HEK293 (cell line): Measurements from ENCODE around the gene RASA4B.

Source experiments
- CTCF ChIA-PET: fragments of 350-600 bp; formaldehyde crosslinking; extraction: SDS; loops from one replicate; lab custom pipeline; 2021; ENCODE audit warnings: antibody characterized with exemption; lab: Yijun Ruan, JAX
- POLR2A ChIA-PET: fragments of 300-600 bp; formaldehyde crosslinking; extraction: SDS; loops from one replicate; lab custom pipeline; 2020; ENCODE audit warnings: antibody characterized with exemption, inconsistent platforms; lab: Yijun Ruan, JAX
- H3K27ac ChIP-seq: fragments of 200-500 bp; sonication (Bioruptor generic); 2 replicates; pipeline ENCODE4 v1.5.1; 2014; ENCODE audit warnings: low read depth, low read length, control low read depth, inconsistent platforms; ENCODE audit errors: extremely low read depth
- H3K36me3 ChIP-seq, 2 experiments: fragments of 200-500 bp in 1 of 2; sonication (Bioruptor generic) in 1 of 2; 1 replicate in 1 of 2; 2 replicates in 1 of 2; pipeline ENCODE4 v1.5.1; 2014 to 2017; ENCODE audit warnings: inconsistent platforms in 2 of 2, low read length in 2 of 2; ENCODE audit not compliant: control insufficient read depth in 2 of 2, insufficient read depth in 1 of 2
- H3K4me1 ChIP-seq: fragments of 200-500 bp; sonication (Bioruptor generic); 2 replicates; pipeline ENCODE4 v1.5.1; 2014; ENCODE audit warnings: mild to moderate bottlenecking, low read length, inconsistent platforms; ENCODE audit not compliant: control insufficient read depth, insufficient read depth
- H3K4me3 ChIP-seq: 2 replicates; pipeline ENCODE4 v1.5.1; 2011; ENCODE audit warnings: low read depth, mild to moderate bottlenecking, control low read depth, low read length, moderate library complexity
- H3K9me3 ChIP-seq: fragments of 200-500 bp; sonication (Bioruptor generic); 2 replicates; pipeline ENCODE4 v1.5.1; 2014; ENCODE audit warnings: low read depth, low read length, inconsistent platforms; ENCODE audit not compliant: control insufficient read depth, insufficient read depth
- GLI2 ChIP-seq: fragments of 450-650 bp; formaldehyde crosslinking; IDR thresholded peaks from 2 replicates; pipeline ENCODE4; 2017; ENCODE audit warnings: missing biosample characterization, missing genetic modification characterization, low read depth, borderline replicate concordance
- GLIS1 ChIP-seq: fragments of 450-650 bp; formaldehyde crosslinking; IDR thresholded peaks from 2 replicates; pipeline ENCODE4 v1.5.1; 2016; ENCODE audit warnings: missing biosample characterization, missing genetic modification characterization
- KLF8 ChIP-seq: fragments of 450-650 bp; formaldehyde crosslinking; IDR thresholded peaks from 2 replicates; pipeline ENCODE4 v1.5.1; 2016; ENCODE audit warnings: missing biosample characterization, missing genetic modification characterization
- RBAK ChIP-seq: fragments of 450-650 bp; formaldehyde crosslinking; IDR thresholded peaks from 2 replicates; pipeline ENCODE4 v1.5.1; 2016; ENCODE audit warnings: missing biosample characterization, missing genetic modification characterization
- SCRT1 ChIP-seq: fragments of 450-650 bp; formaldehyde crosslinking; IDR thresholded peaks from 2 replicates; pipeline ENCODE4 v1.5.1; 2016; ENCODE audit warnings: missing biosample characterization, missing genetic modification characterization, borderline replicate concordance
- SP7 ChIP-seq: fragments of 450-650 bp; formaldehyde crosslinking; IDR thresholded peaks from 2 replicates; pipeline ENCODE4 v1.5.1; 2016; ENCODE audit warnings: missing biosample characterization, missing genetic modification characterization
- ZBTB7A ChIP-seq: fragments of 450-650 bp; formaldehyde crosslinking; IDR thresholded peaks from 2 replicates; pipeline ENCODE4 v1.5.1; 2016; ENCODE audit warnings: low read depth, missing biosample characterization, missing genetic modification characterization
- ZFHX2 ChIP-seq: fragments of 450-650 bp; formaldehyde crosslinking; conservative IDR thresholded peaks from 2 replicates; pipeline ENCODE4 v1.5.1; 2016; ENCODE audit warnings: missing biosample characterization, missing genetic modification characterization
- ZNF10 ChIP-seq: fragments of 450-650 bp; formaldehyde crosslinking; IDR thresholded peaks from 2 replicates; pipeline ENCODE4 v1.5.1; 2017; ENCODE audit warnings: missing biosample characterization, missing genetic modification characterization
- ZNF23 ChIP-seq: fragments of 450-650 bp; formaldehyde crosslinking; IDR thresholded peaks from 2 replicates; pipeline ENCODE4 v1.5.1; 2016; ENCODE audit warnings: missing biosample characterization, missing genetic modification characterization, borderline replicate concordance
- ZNF394 ChIP-seq: fragments of 450-650 bp; formaldehyde crosslinking; IDR thresholded peaks from 2 replicates; pipeline ENCODE4 v1.5.1; 2016; ENCODE audit warnings: missing biosample characterization, missing genetic modification characterization, mild to moderate bottlenecking, moderate library complexity, borderline replicate concordance
- ZNF423 ChIP-seq: fragments of 450-650 bp; formaldehyde crosslinking; IDR thresholded peaks from 2 replicates; pipeline ENCODE4 v1.5.1; 2016; ENCODE audit warnings: missing biosample characterization, missing genetic modification characterization
- ZNF48 ChIP-seq: fragments of 450-650 bp; formaldehyde crosslinking; IDR thresholded peaks from 2 replicates; pipeline ENCODE4 v1.5.1; 2016; ENCODE audit warnings: missing biosample characterization, missing genetic modification characterization
- ZNF514 ChIP-seq: fragments of 450-650 bp; formaldehyde crosslinking; IDR thresholded peaks from 2 replicates; pipeline ENCODE4 v1.5.1; 2016; ENCODE audit warnings: missing biosample characterization, missing genetic modification characterization
- ZNF544 ChIP-seq: fragments of 450-650 bp; formaldehyde crosslinking; IDR thresholded peaks from 2 replicates; pipeline ENCODE4 v1.5.0; 2017; ENCODE audit warnings: missing biosample characterization, missing genetic modification characterization
- ZNF629 ChIP-seq: fragments of 450-650 bp; formaldehyde crosslinking; IDR thresholded peaks from 2 replicates; pipeline ENCODE4 v1.5.1; 2017; ENCODE audit warnings: missing biosample characterization, missing genetic modification characterization
- ZNF707 ChIP-seq: fragments of 450-650 bp; formaldehyde crosslinking; IDR thresholded peaks from 2 replicates; pipeline ENCODE4 v1.5.1; 2016; ENCODE audit warnings: missing biosample characterization, missing genetic modification characterization
- ZNF791 ChIP-seq: fragments of 450-650 bp; formaldehyde crosslinking; IDR thresholded peaks from 2 replicates; pipeline ENCODE4 v1.5.1; 2016; ENCODE audit warnings: missing biosample characterization, missing genetic modification characterization
- ZSCAN23 ChIP-seq: fragments of 450-650 bp; formaldehyde crosslinking; IDR thresholded peaks from 2 replicates; pipeline ENCODE4 v1.5.1; 2016; ENCODE audit warnings: missing biosample characterization, missing genetic modification characterization
- TF ChIP-seq, protein P1 (sequence below): fragments of 450-650 bp; formaldehyde crosslinking; IDR thresholded peaks from 2 replicates; pipeline ENCODE4 v1.5.1; 2017; ENCODE audit warnings: missing biosample characterization, missing genetic modification characterization
- TF ChIP-seq, protein P2 (sequence below): fragments of 450-650 bp; formaldehyde crosslinking; IDR thresholded peaks from 2 replicates; pipeline ENCODE4 v1.5.1; 2016; ENCODE audit warnings: missing biosample characterization, missing genetic modification characterization
- TF ChIP-seq, protein P3 (sequence below): fragments of 450-650 bp; formaldehyde crosslinking; IDR thresholded peaks from 2 replicates; pipeline ENCODE4 v1.5.1; 2016; ENCODE audit warnings: missing biosample characterization, missing genetic modification characterization
- TF ChIP-seq, protein P4 (sequence below): fragments of 450-650 bp; formaldehyde crosslinking; IDR thresholded peaks from 2 replicates; pipeline ENCODE4 v1.5.1; 2016; ENCODE audit warnings: missing biosample characterization, missing genetic modification characterization
- TF ChIP-seq, protein P5 (sequence below): fragments of 450-650 bp; formaldehyde crosslinking; IDR thresholded peaks from 2 replicates; pipeline ENCODE4 v1.5.1; 2016; ENCODE audit warnings: missing biosample characterization, missing genetic modification characterization

The RASA4B gene

DNA sequence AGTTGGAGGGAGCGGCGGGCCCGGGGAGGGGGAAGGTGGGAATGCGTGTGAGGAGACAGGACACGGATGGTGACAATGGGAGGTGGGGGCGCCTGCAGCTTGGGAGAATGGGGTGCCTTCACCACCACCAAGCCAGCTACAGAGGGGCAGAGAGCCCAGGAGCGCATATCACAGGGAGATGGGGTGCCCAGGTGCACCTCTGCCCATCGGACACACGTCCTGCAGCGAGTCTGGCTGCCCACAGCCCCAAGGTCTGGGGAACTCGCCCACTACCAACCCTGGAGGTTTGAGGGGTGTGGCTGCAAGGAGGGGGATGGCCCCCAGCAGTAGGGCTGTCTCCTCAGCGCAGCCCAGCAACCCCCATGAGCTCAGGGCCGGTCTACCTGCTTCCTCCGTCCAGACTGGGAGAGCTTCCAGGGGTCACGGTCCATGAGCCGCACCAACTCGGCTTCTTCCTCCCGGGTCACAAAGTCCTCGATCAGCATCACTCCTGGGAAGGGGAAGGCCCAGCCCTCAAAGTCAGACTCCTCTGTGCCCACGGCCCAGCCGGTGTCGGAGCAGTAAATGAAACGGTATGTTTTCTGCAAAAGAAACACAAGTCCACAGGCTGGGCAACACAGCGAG is 58.2 kb downstream of the RASA4B start:
- CTCF ChIA-PET: interaction anchor here (0.6 kb wide), 1 partner anchor 55 kb away, joined by 5 read pairs; no protein-coding TSS in a partner anchor

DNA sequence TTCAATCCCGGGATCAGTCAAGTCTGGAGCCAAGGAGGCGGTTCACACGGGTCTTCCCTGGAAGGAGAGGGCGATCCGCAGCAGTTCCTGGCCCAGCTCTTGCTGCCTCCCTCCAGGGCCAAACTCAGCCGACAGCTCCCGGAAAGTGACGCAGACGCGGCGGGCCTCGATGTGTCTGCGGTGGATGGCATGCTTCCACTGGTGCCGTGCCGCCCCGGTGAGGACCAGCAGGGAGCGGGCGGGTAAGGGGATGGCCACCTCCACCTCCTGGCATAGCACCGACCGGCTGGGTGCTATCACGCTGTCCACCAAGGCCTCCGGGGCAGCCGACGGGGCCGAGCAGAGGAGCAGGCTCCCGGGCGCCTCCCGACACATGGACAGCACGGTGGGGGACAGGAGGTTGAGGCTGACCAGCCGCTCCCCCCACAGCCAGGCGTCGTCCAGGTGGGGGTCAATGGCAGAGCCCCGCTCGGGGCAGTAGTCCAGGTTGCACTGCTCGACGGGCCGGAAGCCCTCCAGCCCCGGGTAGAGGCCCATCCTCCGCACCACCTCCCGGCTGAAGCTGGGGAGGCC is 60.1 kb downstream of the RASA4B start:
- TF ChIP-seq, protein P1, sequence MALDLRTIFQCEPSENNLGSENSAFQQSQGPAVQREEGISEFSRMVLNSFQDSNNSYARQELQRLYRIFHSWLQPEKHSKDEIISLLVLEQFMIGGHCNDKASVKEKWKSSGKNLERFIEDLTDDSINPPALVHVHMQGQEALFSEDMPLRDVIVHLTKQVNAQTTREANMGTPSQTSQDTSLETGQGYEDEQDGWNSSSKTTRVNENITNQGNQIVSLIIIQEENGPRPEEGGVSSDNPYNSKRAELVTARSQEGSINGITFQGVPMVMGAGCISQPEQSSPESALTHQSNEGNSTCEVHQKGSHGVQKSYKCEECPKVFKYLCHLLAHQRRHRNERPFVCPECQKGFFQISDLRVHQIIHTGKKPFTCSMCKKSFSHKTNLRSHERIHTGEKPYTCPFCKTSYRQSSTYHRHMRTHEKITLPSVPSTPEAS (tag by site-specific recombination): no peak
- TF ChIP-seq ZFHX2 (tag by site-specific recombination) (no peak), ZNF544 (tag by site-specific recombination) (no peak), ZNF791 (tag by site-specific recombination) (no peak), ZBTB7A (no peak), RBAK (tag by site-specific recombination) (no peak), SCRT1 (tag by site-specific recombination) (no peak)
- H3K9me3 ChIP-seq: no peaks in the 10 kb centered on the region
- POLR2A ChIA-PET: interaction anchor here (0.7 to 2.2 kb wide), 2 partner anchors 8 to 742 kb away, joined by 3 to 10 read pairs; no protein-coding TSS in a partner anchor
- peaks cover 8 to 25% of the 10 kb centered on the region in 2 experiments; a peak in 2 of 3 replicates for H3K36me3 ChIP-seq
- H3K4me1 ChIP-seq: peaks cover 3% of the 10 kb centered on the region; the same call in 1 of the 2 replicates
- H3K4me3 ChIP-seq: no peak overlapping the region
- CTCF ChIA-PET: interaction anchor here (2.7 kb wide), 1 partner anchor 10 kb away, joined by 10 read pairs; no protein-coding TSS in a partner anchor
- H3K27ac ChIP-seq: no peak overlapping the region

More for the DNA sequence above, 58.2 kb downstream of the RASA4B start:
- peaks cover 3% of the 10 kb centered on the region; the same call in 1 of the 2 replicates for H3K4me1 ChIP-seq
- POLR2A ChIA-PET: interaction anchor here (0.5 kb wide), 1 partner anchor 1144 kb away, joined by 6 read pairs; no protein-coding TSS in a partner anchor
- H3K36me3 ChIP-seq: peaks cover 8 to 25% of the 10 kb centered on the region in 2 experiments; a peak in 2 of 3 replicates
- TF ChIP-seq ZNF48 (tag by site-specific recombination) (no peak), ZNF423 (tag by site-specific recombination) (no peak), SP7 (tag by site-specific recombination) (no peak)
- TF ChIP-seq, protein P2, sequence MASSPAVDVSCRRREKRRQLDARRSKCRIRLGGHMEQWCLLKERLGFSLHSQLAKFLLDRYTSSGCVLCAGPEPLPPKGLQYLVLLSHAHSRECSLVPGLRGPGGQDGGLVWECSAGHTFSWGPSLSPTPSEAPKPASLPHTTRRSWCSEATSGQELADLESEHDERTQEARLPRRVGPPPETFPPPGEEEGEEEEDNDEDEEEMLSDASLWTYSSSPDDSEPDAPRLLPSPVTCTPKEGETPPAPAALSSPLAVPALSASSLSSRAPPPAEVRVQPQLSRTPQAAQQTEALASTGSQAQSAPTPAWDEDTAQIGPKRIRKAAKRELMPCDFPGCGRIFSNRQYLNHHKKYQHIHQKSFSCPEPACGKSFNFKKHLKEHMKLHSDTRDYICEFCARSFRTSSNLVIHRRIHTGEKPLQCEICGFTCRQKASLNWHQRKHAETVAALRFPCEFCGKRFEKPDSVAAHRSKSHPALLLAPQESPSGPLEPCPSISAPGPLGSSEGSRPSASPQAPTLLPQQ (tag by site-specific recombination): no peak
- TF ChIP-seq, protein P3, sequence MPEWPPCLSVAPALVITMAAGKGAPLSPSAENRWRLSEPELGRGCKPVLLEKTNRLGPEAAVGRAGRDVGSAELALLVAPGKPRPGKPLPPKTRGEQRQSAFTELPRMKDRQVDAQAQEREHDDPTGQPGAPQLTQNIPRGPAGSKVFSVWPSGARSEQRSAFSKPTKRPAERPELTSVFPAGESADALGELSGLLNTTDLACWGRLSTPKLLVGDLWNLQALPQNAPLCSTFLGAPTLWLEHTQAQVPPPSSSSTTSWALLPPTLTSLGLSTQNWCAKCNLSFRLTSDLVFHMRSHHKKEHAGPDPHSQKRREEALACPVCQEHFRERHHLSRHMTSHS (tag by site-specific recombination): no peak
- TF ChIP-seq, protein P4, sequence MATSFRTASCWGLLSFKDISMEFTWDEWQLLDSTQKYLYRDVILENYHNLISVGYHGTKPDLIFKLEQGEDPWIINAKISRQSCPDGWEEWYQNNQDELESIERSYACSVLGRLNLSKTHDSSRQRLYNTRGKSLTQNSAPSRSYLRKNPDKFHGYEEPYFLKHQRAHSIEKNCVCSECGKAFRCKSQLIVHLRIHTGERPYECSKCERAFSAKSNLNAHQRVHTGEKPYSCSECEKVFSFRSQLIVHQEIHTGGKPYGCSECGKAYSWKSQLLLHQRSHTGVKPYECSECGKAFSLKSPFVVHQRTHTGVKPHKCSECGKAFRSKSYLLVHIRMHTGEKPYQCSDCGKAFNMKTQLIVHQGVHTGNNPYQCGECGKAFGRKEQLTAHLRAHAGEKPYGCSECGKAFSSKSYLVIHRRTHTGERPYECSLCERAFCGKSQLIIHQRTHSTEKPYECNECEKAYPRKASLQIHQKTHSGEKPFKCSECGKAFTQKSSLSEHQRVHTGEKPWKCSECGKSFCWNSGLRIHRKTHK: no peak
- no peaks in the 10 kb centered on the region for H3K9me3 ChIP-seq
- H3K27ac ChIP-seq: no peak overlapping the region
- H3K4me3 ChIP-seq: no peak overlapping the region

DNA sequence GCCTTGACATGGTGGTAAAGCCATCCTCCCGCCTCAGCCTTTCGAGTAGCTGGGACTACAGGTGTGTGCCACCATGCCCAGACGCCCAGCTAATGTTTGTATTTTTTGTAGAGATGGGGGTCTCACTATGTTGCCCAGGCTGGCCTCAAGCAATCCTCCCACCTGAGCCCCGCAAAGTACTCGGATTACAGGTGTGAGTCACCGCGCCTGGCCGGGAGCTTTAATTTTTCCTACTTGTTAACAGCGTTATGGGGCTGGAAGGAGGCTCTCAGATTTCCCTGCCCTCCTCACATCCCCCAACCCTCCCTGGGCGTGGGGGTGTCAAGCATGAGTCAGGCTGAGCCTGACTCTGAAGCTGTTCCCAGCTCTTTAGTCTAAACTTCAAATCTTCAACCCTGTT is 61.2 kb downstream of the RASA4B start:
- Histone ChIP-seq H3K4me3 (no peak overlapping the region), H3K36me3 (peaks cover 8 to 25% of the 10 kb centered on the region in 2 experiments; a peak in 2 of 3 replicates), H3K4me1 (peaks cover 3% of the 10 kb centered on the region; the same call in 1 of the 2 replicates), H3K27ac (no peak overlapping the region), H3K9me3 (no peaks in the 10 kb centered on the region)
- ChIA-PET CTCF (interaction anchor here (0.7 to 2.7 kb wide), 4 partner anchors 11 to 225 kb away, joined by 3 to 10 read pairs (median 3); no protein-coding TSS in a partner anchor), POLR2A (interaction anchor here (0.5 to 2.2 kb wide), 3 partner anchors 9 to 1165 kb away, joined by 3 to 10 read pairs (median 3); no protein-coding TSS in a partner anchor)
- no peak for TF ChIP-seq ZNF10 (tag by site-specific recombination)
- no peak for TF ChIP-seq ZNF514 (tag by site-specific recombination)
- TF ChIP-seq ZNF629 (tag by site-specific recombination): peak; percentile 62
- TF ChIP-seq ZNF707 (tag by site-specific recombination): no peak
- 0 out of 2 replicates have a peak, but pooled peaks have one; percentile 22 for TF ChIP-seq KLF8
- no peak for TF ChIP-seq ZNF23 (tag by site-specific recombination)
- TF ChIP-seq ZNF394 (tag by site-specific recombination): no peak; the same call in 1 of the 2 replicates
- TF ChIP-seq, protein P5, sequence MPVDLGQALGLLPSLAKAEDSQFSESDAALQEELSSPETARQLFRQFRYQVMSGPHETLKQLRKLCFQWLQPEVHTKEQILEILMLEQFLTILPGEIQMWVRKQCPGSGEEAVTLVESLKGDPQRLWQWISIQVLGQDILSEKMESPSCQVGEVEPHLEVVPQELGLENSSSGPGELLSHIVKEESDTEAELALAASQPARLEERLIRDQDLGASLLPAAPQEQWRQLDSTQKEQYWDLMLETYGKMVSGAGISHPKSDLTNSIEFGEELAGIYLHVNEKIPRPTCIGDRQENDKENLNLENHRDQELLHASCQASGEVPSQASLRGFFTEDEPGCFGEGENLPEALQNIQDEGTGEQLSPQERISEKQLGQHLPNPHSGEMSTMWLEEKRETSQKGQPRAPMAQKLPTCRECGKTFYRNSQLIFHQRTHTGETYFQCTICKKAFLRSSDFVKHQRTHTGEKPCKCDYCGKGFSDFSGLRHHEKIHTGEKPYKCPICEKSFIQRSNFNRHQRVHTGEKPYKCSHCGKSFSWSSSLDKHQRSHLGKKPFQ (tag by site-specific recombination): peak; percentile 60; the same call in 1 of the 2 replicates
- TF ChIP-seq ZSCAN23 (tag by site-specific recombination): no peak
- no peak for TF ChIP-seq GLI2 (tag by site-specific recombination)
- TF ChIP-seq GLIS1: peak; percentile 32; the same call in 1 of the 2 replicates
